Loucy (cell line): ENCODE results near the gene PPP1R1C.

Experiments used
- H2AFZ ChIP-seq: fragments of 200-600 bp; sonication (generic); 2 replicates; pipeline ENCODE4 v1.6.0; 2016; ENCODE audit warnings: antibody characterized with exemption, mild to moderate bottlenecking, low read length, moderate library complexity
- H3F3A ChIP-seq: fragments of 200-600 bp; 2 replicates; pipeline ENCODE4 v1.6.0; 2016; ENCODE audit warnings: antibody characterized with exemption, low read depth, mild to moderate bottlenecking
- H3K27me3 ChIP-seq: fragments of 200-600 bp; sonication (generic); 2 replicates; pipeline ENCODE4 v1.6.1; 2014; ENCODE audit warnings: low read length, mild to moderate bottlenecking; ENCODE audit not compliant: insufficient read depth, poor library complexity, severe bottlenecking
- H3K36me3 ChIP-seq: fragments of 200-600 bp; sonication (generic); 2 replicates; pipeline ENCODE4 v1.6.1; 2016; ENCODE audit warnings: low read length; ENCODE audit not compliant: insufficient read depth
- H3K4me1 ChIP-seq: fragments of 200-600 bp; sonication (generic); 2 replicates; pipeline ENCODE4 v1.5.1; 2014; ENCODE audit warnings: low read length, mild to moderate bottlenecking; ENCODE audit not compliant: insufficient read depth, poor library complexity, severe bottlenecking
- H3K4me2 ChIP-seq: fragments of 200-600 bp; sonication (generic); 2 replicates; pipeline ENCODE4 v1.6.0; 2014; ENCODE audit warnings: antibody characterized with exemption, low read length, low read depth, mild to moderate bottlenecking; ENCODE audit not compliant: poor library complexity, severe bottlenecking
- H3K4me3 ChIP-seq: fragments of 200-600 bp; sonication (generic); 2 replicates; pipeline ENCODE4 v1.5.1; 2014; ENCODE audit warnings: low read length, mild to moderate bottlenecking, mixed read lengths; ENCODE audit not compliant: poor library complexity, severe bottlenecking
- H3K79me2 ChIP-seq: fragments of 200-600 bp; sonication (generic); 2 replicates; pipeline ENCODE4 v1.6.1; 2014; ENCODE audit warnings: low read length; ENCODE audit not compliant: insufficient read depth
- H3K9ac ChIP-seq: fragments of 200-600 bp; sonication (generic); 2 replicates; pipeline ENCODE4 v1.6.0; 2014; ENCODE audit warnings: mild to moderate bottlenecking, low read depth, low read length, moderate library complexity; ENCODE audit not compliant: poor library complexity, severe bottlenecking
- H3K9me2 ChIP-seq: fragments of 200-600 bp; sonication (generic); replicated peaks from 2 replicates; pipeline ENCODE4 v1.6.1; 2016; ENCODE audit warnings: low read depth, low read length, mixed read lengths
- H3K9me3 ChIP-seq: fragments of 200-600 bp; sonication (generic); 2 replicates; pipeline ENCODE4 v1.6.1; 2014; ENCODE audit warnings: mild to moderate bottlenecking, antibody characterized with exemption, low read length, low read depth; ENCODE audit not compliant: insufficient read depth
- H4K20me1 ChIP-seq: fragments of 200-600 bp; sonication (generic); 2 replicates; pipeline ENCODE4 v1.6.0; 2014; ENCODE audit warnings: antibody characterized with exemption, low read length, mild to moderate bottlenecking; ENCODE audit not compliant: insufficient read depth, poor library complexity, severe bottlenecking
- CTCF ChIP-seq: fragments of 200-600 bp; sonication (generic); conservative IDR thresholded peaks from 2 replicates; pipeline ENCODE4 v1.5.1; 2014; ENCODE audit warnings: mild to moderate bottlenecking, antibody characterized with exemption, low read length
- EZH2phosphoT487 ChIP-seq: fragments of 200-600 bp; IDR thresholded peaks from 2 replicates; pipeline ENCODE4 v1.6.1; 2018; ENCODE audit warnings: antibody characterized with exemption, mild to moderate bottlenecking, moderate library complexity, borderline replicate concordance

PPP1R1C gene

GRCh38 chr2:181999911-182000310 lies 14.3 kb downstream of the PPP1R1C start:
- Histone ChIP-seq H4K20me1 (no peaks in the 10 kb centered on the region), H3K4me3 (no peak overlapping the region), H3K4me2 (no peak overlapping the region), H3F3A (no peaks in the 10 kb centered on the region), H3K9me3 (no peaks in the 10 kb centered on the region), H2AFZ (no peak overlapping the region), H3K27me3 (no peaks in the 10 kb centered on the region), H3K36me3 (no peaks in the 10 kb centered on the region), H3K4me1 (peaks cover 19% of the 10 kb centered on the region), H3K9me2 (no peaks in the 10 kb centered on the region), H3K79me2 (no peaks in the 10 kb centered on the region), H3K9ac (no peak overlapping the region)
- no peak for TF ChIP-seq EZH2phosphoT487
- TF ChIP-seq CTCF = no peak

GRCh38 chr2:182004945-182005520 lies 19.4 kb downstream of the PPP1R1C start:
- H3K4me2 ChIP-seq = no peak overlapping the region

GRCh38 chr2:182006595-182007341 lies 21.1 kb downstream of the PPP1R1C start:
- no peaks in the 10 kb centered on the region for H3K79me2 ChIP-seq
- TF ChIP-seq EZH2phosphoT487 (no peak), CTCF (no peak)
- no peak overlapping the region for H2AFZ ChIP-seq
- no peaks in the 10 kb centered on the region for H4K20me1 ChIP-seq
- H3K9me3 ChIP-seq = no peaks in the 10 kb centered on the region
- H3K27me3 ChIP-seq = no peaks in the 10 kb centered on the region
- H3F3A ChIP-seq = no peaks in the 10 kb centered on the region
- H3K4me3 ChIP-seq = no peak overlapping the region
- H3K9ac ChIP-seq = no peak overlapping the region
- H3K36me3 ChIP-seq = no peaks in the 10 kb centered on the region
- H3K4me1 ChIP-seq = no peaks in the 10 kb centered on the region
- no peaks in the 10 kb centered on the region for H3K9me2 ChIP-seq
- H3K4me2 ChIP-seq = no peak overlapping the region

More at GRCh38 chr2:182004945-182005520, 19.4 kb downstream of the PPP1R1C start:
- H3K4me3 ChIP-seq = no peak overlapping the region
- no peaks in the 10 kb centered on the region for H3K9me3 ChIP-seq
- TF ChIP-seq CTCF = no peak
- no peak for TF ChIP-seq EZH2phosphoT487
- H2AFZ ChIP-seq = no peak overlapping the region
- H3K27me3 ChIP-seq = no peaks in the 10 kb centered on the region
- H3K4me1 ChIP-seq = no peaks in the 10 kb centered on the region
- no peaks in the 10 kb centered on the region for H3K79me2 ChIP-seq
- H3F3A ChIP-seq = no peaks in the 10 kb centered on the region
- no peaks in the 10 kb centered on the region for H4K20me1 ChIP-seq
- no peaks in the 10 kb centered on the region for H3K36me3 ChIP-seq
- H3K9me2 ChIP-seq = no peaks in the 10 kb centered on the region
- no peak overlapping the region for H3K9ac ChIP-seq
